HCEC 1CT (cell line): ENCODE measurements around the gene CCM2.

ENCODE experiments used
- DNase-seq: peaks from one replicate; pipeline ENCODE4 v3.0.0-alpha.2; 2017

The CCM2 gene

GRCh38 chr7:45084901-45085618 lies 85.1 kb downstream of the CCM2 start:
- DNase-seq, result no peak

- no peak for DNase-seq
Observed at GRCh38 chr7:45085619-45086200, 85.7 kb downstream of the CCM2 start.

- DNase-seq, result no peak
Observed at GRCh38 chr7:45086331-45087065, 86.5 kb downstream of the CCM2 start.

GRCh38 chr7:45087301-45088145 lies 87.5 kb downstream of the CCM2 start:
- DNase-seq, result no peak

- DNase-seq, result no peak
Observed at GRCh38 chr7:45088146-45088701, 88.2 kb downstream of the CCM2 start.

- no peak for DNase-seq
Observed at GRCh38 chr7:45088821-45089340, 88.9 kb downstream of the CCM2 start, which contains the start of gene NACAD. Gene NACAD, minus strand, starts transcription at chr7:45088969. Its CDS starts 75 bp downstream, at chr7:45088894.

- no peak for DNase-seq
Observed at GRCh38 chr7:45089341-45089891, 89.4 kb downstream of the CCM2 start.

- no peak for DNase-seq
Observed at GRCh38 chr7:45092100-45092930, 92.3 kb downstream of the CCM2 start.

GRCh38 chr7:45092931-45093235 lies 92.9 kb downstream of the CCM2 start:
- no peak for DNase-seq

GRCh38 chr7:45098983-45099839 lies 99.2 kb downstream of the CCM2 start:
- no peak for DNase-seq

- DNase-seq, result no peak
Observed at GRCh38 chr7:45099891-45100760, 100.1 kb downstream of the CCM2 start.

- DNase-seq, result no peak
Observed at GRCh38 chr7:45100761-45101480, 100.9 kb downstream of the CCM2 start.

- DNase-seq, result no peak
Observed at GRCh38 chr7:45101748-45102147, 101.7 kb downstream of the CCM2 start.

- no peak for DNase-seq
Observed at GRCh38 chr7:45102785-45103712, 103.0 kb downstream of the CCM2 start.

- no peak for DNase-seq
Observed at GRCh38 chr7:45103958-45104843, 104.2 kb downstream of the CCM2 start.

GRCh38 chr7:45104844-45105587 lies 105.0 kb downstream of the CCM2 start:
- DNase-seq, result no peak
